NK-92 treated with Interleukin-12 subunit alpha and Interleukin-12 subunit beta, amount 100 ng/mL, for 24 hours (cell line): ENCODE data around the gene COL1A1.

ENCODE experiments used
- DNase-seq: peaks from one replicate; lab custom pipeline; 2025; lab: John Stamatoyannopoulos, UW

The COL1A1 gene

DNA sequence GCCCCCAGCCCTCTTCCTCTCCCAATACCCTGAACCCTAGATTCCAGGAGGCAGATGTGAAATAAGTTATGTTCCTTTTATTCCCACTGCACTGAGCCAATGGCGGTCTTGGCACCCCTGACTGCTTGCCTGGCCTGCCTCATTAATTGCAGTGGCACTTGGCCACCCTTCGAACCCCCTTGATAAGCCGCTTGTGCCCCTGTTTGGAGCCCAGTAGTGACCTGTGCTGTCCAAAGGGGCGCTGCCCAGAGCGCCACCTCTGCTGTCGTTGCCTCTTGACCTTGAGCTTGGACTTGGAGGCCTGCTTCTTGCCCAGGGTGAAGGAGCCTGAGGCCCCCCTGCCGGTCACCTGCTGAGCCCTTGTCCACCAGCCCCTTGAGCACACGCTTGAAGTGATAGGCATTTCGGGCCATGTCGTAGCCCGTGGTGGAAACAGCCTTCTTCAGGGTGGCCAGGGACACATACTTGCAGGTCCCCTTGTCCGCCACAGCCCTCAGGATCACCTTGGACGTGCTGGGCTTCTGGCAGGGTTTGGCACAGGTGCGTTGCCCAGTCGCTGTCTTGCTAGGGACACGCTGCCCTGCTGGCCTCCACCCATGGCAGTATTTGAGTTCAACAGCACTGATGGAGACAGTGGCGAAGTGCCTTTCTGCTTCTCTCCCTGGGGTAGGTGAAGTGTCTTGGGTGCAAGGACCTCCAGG is 29.9 kb downstream of the COL1A1 start:
- no peak for DNase-seq

DNA sequence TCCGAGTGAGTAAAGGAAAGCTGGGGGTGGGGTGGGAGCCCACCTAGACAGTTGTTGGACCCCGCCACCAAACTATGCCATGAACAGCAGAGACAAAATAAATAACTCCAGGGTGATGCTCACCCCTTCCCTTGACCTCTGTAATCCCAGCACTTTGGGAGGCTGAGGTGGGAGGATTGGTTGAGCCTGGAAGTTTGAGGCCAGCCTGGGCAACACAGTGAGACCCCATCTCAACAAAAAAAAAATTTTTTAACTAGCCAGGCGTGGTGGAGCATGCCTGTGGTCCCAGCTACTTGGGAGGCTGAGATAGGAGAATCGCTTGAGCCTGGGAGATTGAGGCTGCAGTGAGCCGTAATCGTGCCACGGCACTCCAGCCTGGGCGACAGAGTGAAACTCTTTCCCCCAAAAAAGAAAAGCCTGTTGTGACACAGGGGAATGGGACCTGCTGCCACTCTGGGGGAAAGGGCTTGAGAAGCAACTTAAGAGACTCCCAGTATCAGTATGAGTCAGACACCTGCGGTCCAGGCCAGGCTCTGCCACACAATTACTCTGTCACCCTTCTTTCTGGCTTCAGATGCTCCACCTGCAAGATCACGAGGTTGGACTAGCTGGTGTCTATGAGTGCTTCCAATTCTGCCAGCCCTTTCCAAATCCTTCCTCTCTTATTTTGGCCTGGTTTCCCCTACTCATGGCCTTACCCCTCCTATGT is 30.6 kb downstream of the COL1A1 start:
- DNase-seq, result no peak

DNA sequence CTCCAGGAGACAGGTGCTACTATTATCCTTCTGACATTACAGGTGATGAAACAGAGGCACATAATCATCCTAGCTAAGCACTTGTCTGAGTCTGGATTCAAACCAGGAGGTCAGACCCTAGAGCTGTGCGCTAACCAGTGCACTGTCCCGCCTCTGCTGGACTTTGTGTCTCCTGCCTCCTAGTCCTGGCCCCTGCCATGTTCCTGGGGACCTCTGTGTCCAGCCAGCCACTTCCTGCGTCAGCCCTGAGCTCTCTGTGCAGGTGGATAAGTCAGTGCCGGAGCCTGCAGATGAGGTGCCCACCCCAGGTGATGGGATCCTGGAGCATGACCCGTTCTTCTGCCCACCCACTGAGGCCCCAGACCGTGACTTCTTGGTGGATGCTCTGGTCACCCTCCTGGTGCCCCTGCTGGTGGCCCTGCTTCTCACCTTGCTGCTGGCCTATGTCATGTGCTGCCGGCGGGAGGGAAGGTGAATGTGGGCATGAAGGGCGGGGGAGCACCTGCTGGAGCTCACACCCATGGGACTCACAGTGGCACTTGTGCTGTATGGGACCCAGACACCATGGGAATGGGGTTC is 31.5 kb downstream of the COL1A1 start:
- DNase-seq, result no peak

DNA sequence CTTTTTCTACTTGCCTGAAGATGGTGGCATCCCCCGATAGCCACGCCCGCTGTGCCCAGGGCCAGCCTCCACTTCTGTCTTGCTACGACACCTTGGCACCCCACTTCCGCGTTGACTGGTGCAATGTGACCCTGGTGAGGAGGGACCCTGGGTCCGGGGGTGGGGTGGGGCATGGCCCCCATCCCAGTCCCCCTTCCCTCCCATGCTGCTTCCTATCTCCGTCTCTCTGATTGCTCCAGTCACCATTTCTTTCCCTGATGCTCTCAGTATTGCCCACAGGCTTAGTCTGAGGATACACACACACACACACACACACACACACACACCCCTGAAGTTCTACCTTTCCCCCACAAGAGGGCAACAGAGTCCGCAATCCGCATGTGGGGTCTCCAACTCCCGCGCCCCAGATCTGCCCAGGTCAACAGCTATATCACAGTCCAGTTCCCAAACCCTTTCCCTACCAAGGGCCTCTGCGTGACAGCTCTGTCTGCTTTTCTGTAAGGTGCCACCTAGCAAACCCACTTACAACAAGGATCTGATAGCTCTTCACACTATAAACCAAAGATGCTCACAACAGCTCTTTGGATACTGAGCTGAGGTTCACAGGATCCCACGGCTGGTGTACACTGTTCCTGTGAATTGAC is 32.2 kb downstream of the COL1A1 start:
- DNase-seq, result peak; percentile 32

DNA sequence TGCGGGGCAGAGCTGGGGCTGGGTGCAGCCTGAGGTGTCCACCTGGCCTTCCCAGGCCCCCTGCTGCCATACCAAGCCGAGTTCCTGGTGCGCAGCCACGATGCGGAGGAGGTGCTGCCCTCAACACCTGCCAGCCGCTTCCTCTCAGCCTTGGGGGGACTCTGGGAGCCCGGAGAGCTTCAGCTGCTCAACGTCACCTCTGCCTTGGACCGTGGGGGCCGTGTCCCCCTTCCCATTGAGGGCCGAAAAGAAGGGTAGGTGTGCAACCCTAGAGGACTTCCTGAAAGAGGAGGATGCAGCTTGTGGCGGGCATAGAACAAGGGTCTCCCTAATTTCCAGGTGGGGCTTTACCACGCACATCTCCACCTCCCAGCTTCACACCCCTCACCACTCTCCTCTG is 33.1 kb downstream of the COL1A1 start:
- no peak for DNase-seq

DNA sequence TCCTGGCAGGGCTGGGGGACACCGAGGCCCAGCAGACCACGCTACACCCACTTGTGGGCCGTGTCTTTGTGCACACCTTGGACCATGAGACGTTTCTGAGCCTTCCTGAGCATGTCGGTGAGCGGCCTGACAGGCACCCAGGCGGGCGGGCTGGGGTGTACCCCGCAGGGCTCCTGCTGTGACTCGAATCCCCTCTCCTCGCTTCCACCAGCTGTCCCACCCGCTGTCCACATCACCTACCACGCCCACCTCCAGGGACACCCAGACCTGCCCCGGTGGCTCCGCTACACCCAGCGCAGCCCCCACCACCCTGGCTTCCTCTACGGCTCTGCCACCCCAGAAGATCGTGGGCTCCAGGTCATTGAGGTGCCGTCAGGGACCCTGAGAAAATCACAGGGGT is 34.1 kb downstream of the COL1A1 start:
- DNase-seq, result no peak

DNA sequence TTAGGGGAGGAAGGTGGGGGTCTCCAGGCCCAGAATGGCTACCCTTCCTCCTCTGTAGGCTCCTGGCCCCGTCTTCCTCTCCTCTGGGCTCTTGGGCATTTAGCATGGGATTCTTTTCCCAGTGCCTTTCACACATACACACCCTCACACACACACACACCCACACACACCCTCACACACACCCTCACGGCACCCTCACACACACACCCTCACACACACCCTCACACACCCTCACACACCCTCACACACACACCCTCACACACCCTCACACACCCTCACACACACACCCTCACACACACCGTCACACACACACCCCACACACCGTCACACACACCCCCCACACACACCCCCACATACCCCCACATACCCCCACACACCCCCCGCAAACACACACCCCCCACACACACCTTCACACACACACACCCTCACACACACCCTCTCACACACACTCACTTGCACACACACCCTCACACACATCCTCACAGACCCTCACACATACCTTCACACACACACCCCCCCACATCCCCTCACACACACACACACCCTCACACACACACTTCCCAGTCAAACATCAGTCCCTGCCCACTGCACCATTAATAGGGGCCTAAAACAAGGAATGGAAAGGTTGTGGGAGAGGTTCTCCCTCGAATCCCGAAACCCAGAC is 34.8 kb downstream of the COL1A1 start:
- no peak for DNase-seq

DNA sequence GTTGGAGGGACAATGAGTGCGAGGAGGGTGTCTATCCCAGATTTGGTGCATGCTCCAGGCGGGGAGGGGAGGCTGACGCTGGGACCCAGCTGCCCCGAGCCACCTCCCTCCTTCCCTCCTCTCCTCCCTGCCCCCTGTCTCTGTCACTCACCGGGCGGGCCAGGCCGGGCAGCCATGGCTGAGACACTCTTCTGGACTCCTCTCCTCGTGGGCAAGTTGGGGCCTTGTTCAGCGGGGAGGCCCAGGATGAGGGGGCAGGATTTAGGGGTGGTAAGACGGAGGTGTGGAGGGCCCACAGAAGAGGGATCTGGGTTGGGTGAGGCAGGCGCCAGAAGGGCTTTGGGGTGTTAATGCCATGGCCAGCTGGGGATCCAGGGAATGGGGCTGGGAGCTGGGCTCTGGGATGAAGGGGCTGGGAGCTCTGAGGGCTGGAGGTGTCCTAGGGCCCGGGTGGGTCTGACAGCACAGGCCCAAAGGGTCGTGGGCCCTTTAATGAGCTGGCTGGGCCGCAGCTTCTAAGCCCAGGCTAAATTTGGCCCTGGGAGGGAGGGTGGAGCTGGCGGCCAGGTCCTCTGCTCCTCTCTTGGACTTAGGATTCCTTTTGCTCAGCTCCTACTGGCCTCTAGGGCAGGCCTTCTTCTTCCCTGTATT is 35.4 kb downstream of the COL1A1 start, which contains the start of gene SGCA:
Gene SGCA, plus strand, starts transcription at position 139 of the 651 bp plus-strand sequence. Its CDS starts 36 bp downstream, at position 175.
- no peak for DNase-seq

DNA sequence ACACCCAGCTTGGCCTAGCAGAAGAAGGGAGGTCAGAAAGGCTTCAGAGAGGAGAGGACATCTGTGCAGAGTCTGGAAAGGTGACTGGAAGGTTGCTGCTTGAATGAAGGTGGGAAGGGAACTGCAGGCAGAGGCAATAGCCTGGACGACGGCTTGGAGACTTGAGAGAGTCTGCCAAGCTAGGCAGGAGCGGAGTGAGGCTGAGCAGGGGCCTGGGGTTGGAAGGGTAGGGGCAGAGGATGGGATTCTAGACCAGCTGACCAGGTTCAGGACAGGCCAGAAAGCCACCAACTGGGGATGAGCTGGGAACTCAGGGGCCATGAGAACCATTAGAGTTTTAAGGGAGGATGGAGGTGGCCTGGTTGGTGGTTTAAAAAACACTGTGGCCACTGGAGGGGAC is 36.0 kb downstream of the COL1A1 start:
- no peak for DNase-seq

DNA sequence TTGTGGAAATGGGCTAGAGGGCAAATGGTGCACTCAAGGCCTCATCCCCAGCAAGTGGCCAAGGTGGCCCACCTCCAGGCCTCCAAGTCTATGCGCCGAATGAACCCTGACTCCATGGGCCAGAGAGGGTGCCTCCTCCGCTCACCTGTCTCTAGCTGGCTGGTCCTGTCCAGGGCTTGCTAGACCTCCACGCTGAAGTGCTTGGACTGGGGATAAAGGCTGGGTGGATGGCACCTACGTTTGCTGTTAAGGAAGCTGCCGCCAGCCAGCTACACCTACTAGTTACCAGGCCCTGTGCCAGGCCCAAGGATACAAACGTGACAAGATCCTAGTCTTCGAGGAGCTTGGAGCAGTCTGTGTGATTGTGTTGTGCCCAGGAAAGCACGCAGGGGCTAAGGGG is 36.4 kb downstream of the COL1A1 start:
- no peak for DNase-seq

DNA sequence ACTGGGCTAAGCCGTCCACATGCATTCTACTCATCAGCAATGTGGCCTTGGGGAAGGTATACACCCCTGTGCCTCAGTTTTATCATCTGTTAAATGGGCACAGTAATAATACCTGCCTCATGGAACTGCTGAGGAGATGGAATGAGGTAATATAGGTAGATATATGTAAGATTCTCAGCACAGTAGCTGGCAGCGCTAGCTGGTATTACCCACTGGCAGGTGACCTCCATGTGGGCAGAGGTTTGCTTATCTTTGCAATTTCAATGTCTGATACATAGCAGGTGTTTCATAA is 36.8 kb downstream of the COL1A1 start:
- DNase-seq, result no peak

DNA sequence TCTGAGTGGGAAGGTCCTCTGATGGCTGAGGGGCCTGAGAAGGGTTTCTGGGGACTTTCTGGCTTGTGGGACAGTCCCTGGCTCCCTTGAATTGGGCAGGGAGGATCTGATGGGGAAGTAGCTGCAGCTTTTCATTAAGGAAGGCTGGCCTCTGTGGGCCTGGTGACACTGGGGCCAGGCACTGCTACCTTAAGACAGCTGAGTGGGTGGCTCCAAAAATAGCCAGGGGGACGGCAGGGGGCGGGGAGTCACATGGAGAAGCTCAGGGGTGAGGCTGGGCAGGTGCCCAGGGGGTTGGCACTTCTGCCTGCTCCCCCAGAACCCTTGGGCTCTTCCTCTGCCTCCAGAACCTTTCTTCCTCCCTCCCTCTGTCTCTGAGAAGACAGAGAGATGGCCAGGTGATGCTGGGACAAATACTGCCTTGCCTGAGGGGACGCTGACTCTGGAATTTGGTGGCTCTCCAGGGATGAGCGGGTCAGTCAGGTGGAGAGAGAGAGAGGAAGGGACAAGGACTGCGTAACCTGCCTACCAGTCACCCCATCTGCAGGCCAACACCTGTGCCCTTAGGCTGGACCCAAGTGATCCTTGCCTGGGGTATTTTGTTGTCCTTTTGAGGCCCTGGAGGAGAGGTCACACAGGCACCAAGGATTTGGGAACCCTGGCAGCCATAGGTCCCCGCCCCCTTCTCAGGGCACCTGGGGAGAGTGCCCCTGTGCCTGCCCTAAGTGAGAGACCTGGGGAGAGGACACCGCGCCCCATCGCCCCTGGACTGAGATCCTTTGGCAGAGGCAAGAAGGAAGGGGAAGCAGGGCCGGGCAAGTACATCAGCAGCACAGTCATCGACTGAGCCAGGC is 37.4 kb downstream of the COL1A1 start:
- no peak for DNase-seq

DNA sequence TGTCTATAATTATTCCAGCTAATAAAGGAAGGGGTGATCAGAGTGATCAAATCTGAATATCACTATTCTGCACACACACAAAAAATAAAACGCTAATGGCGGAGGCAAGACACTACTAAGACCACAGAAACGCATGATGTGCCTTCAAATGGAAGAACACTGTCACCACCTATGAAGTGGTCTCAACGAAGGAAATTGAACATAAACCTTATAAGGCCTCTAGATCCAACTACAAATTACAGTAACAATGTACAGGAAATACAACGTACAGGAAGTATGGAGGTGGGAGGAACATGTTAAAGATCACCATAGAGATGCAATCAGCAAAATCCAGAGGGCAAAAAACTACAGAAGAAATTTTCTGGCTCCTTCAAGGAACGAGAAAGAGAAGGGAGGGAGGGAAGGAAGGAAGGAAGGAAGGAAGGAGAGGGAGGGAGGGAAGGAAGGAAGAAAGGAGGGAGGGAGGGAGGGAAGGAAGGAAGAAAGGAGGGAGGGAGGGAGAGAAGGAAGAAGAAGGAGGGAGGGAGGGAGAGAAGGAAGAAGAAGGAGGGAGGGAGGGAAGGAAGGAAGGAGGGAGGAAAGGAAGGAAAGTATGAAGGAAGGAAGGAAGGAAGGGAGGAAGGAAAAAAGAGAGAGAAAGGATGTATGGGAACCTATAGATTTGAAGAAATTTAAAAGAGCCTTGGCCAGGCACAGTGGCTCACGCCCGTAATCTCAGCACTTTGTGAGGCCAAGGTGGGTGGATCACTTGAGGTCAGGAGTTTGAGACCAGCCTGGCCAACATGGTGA is 38.8 kb downstream of the COL1A1 start:
- no peak for DNase-seq

DNA sequence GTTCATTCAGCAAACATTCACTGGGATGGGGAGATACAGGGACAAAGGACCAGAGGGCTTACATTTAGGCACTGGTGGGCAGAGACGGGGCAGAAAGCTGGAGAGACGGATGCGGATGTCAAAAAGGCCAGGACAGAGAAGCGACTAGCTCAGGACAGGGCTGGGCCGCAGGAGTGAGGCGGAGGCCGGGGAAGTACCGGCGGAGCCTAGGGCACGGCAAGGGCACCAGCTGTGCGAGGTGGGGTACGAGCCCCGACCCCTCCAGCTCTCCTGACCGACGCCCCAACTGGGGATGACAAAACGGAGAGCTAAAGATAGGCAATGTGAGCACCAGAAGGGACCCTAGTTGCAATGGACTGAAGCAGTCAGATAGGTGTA is 39.5 kb downstream of the COL1A1 start:
- no peak for DNase-seq

DNA sequence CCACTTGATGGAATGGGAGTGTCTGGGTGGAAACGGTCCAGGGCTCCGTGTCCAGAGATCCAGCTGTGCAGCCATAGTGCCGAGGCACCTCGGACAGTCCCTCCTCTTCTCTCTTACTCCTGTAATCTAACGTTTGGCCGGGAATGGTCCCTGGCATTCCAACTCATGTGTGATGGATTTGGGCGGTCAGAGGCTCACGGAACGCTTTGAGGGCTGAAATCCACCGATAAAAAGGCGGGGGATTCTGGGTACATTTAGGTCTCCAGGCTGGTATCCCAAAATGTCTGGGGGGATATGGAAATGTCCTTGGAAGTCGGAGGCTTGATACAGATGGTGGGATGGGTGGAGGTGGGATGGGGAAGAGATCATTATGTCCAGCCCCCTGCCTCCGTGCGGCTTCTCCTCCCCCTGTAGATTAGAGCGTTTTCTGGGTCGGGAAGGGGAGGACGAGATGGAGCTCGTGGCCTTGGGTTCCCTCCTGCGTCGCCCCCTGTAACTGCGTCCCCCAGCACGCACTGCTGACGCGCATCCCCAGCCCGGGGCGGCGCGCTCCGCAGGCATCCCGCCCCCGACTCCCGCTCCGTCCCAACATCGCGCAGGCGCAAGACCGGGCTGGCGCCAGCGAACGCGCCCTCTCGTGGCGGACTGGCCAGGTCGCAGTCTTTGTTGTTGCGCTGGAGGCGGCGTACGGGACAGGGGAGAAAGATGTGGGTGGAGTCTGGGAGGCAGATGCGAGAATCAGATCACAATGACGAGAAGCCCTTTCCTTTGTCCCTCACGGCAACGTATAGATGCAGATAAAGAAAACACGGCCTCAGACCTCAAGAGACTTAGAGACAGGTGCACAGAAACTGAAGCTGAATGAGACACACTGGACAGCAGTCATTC is 40.2 kb downstream of the COL1A1 start:
- DNase-seq, result peak; percentile 89

DNA sequence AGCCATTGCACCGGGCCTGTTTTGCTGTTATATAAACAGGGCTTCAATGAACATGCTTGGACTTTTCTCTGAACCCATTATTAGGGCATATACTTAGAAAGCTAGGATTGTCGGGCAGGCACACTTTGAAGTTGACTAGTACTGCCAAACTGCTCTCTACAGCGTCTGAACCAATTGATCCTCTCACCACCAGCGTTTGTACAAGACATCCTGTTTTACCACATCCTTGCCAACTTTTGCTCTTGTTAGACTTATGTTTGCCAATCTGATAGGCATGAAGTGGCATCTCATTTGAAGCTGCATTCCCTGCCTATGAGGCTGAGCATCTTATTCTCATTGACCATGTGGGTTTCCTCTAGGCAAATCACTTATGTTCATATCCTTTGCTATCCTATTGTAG is 43.5 kb downstream of the COL1A1 start:
- no peak for DNase-seq

DNA sequence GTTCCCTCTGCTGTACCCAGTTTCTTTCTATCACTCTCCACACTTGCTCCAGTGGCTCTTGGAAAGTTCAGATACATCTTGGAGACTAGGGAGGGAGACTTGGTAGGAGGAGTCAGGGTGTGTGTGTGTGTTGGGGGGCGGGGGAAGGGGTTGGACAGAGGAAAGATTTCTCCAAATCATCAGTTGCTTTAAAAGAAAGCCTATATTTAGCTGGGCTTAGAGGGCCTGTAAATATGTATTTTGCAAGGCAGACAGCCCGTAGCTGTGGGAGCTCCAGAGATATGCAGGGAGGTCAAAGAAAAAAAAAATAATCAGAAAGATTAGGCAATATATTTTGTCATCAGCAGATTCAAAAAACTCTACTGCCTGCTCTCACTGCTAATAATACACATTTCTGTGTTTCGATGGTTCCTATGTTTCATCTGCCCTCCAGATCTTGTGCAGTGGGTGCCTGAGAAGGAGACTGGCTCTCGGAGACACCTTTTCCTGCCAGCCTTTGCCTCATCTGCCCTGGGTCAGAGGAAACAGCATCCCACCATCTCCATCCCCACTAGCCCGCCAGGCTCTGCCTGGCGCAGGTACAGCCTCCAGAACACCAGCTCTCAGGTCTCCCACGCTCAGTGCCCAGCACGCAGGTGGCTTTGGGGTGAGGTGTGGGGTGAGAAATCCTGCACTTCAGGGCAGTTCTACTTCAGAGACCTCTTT is 46.2 kb downstream of the COL1A1 start:
- no peak for DNase-seq

DNA sequence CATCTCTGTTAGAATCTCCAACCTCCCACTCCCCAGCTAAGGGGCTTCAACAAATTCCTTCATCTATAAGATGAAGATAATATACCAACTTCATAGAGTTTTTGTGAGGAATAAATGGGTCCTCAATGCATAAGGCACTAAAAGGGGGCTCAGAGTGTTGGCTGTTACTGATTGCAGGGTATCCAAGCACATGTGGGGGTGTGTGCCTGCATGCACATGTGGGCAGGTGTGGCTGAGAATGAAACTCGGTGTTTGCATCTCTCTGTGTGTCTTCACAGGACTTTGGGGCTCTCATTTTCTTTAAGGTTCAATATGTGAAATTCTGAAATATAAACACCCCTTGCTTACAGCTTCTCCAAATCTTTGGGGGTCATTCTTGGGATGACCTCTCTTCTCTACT is 46.8 kb downstream of the COL1A1 start:
- no peak for DNase-seq
